Endothelial cell of umbilical vein (primary cell): ENCODE results near the gene NAA30. TPM values are rescaled to one million over a fixed set of nuclear protein-coding genes. Genes with fewer than 3 reads are reported as not detected.
"Not testable (repeated sequence)": the region's sequence is repeated elsewhere in the genome, so short reads cannot be mapped to it uniquely, and the experiment has no call there.

ENCODE experiments used
- Bru-seq: library from RNA; stranded (reverse); fragments of 400-500 nt; gene quantifications from one replicate; lab custom pipeline; 2021; lab: Mats Ljungman, UMichigan
- BruChase-seq, 2 experiments: library from RNA; stranded (reverse); fragments of 400-500 nt; gene quantifications; one replicate each; lab custom pipeline; 2021; lab: Mats Ljungman, UMichigan
- BruUV-seq: library from RNA; stranded (reverse); fragments of 400-500 nt; replicated peaks from 2 replicates; lab custom pipeline; 2021; lab: Mats Ljungman, UMichigan
- CTCF ChIA-PET: fragments of 300-600, 350-600 bp; sonication (Branson Sonifier 250); formaldehyde crosslinking; loops from one replicate; lab custom pipeline; 2021; ENCODE audit warnings: antibody characterized with exemption, inconsistent platforms; lab: Charles Lee
- POLR2A ChIA-PET: fragments of 300-600, 350-600 bp; sonication (Branson Sonifier 250); formaldehyde crosslinking; loops from one replicate; lab custom pipeline; 2021; ENCODE audit warnings: antibody characterized with exemption, inconsistent platforms; lab: Charles Lee
- DNase-seq: peaks from one replicate; pipeline ENCODE4 v3.0.0-alpha.2; 2011; ENCODE audit warnings: low read depth, low spot score
- FAIRE-seq: peaks from 2 replicates; lab custom pipeline; 2011; peaks lifted over from hg19 to GRCh38; lab: Jason Lieb, UNC
- H2AFZ ChIP-seq: 2 replicates; pipeline ENCODE4 v1.6.0; 2012; ENCODE audit warnings: low read depth, low read length, control low read depth, inconsistent platforms
- H3K27ac ChIP-seq: 2 replicates; pipeline ENCODE4 v1.5.1; 2011; ENCODE audit warnings: low read depth, mild to moderate bottlenecking, control low read depth, low read length, moderate library complexity; ENCODE audit not compliant: insufficient read depth
- H3K27me3 ChIP-seq, 2 experiments: 2 replicates each; pipeline versions ENCODE4 v1.6.0 to v1.6.1; 2011; ENCODE audit warnings: low read length in 2 of 2, mixed read lengths in 1 of 2; ENCODE audit not compliant: control insufficient read depth in 2 of 2, insufficient read depth in 2 of 2
- H3K36me3 ChIP-seq, 2 experiments: 2 replicates in 1 of 2; 3 replicates in 1 of 2; pipeline ENCODE4 v1.5.1; 2011; ENCODE audit warnings: low read length in 2 of 2, mild to moderate bottlenecking in 1 of 2, moderate library complexity in 1 of 2; ENCODE audit not compliant: control insufficient read depth in 2 of 2, insufficient read depth in 2 of 2; ENCODE audit errors: extremely low read depth in 1 of 2
- H3K4me1 ChIP-seq: 3 replicates; pipeline ENCODE4 v1.5.1; 2011; ENCODE audit warnings: mild to moderate bottlenecking, low read length; ENCODE audit not compliant: control insufficient read depth, insufficient read depth; ENCODE audit errors: extremely low read depth
- H3K4me2 ChIP-seq: 2 replicates; pipeline ENCODE4 v1.6.1; 2011; ENCODE audit warnings: low read length, control low read depth, mixed read lengths; ENCODE audit not compliant: insufficient read depth
- H3K4me3 ChIP-seq, 3 experiments: fragments of 200-600 bp in 1 of 3; sonication (generic), shearing (Covaris generic) in 1 of 3; replicated peaks in 1 of 3; 2 replicates each; pipeline ENCODE4 v1.5.1; 2011 to 2016; ENCODE audit warnings: control low read depth in 3 of 3, low read length in 3 of 3, mild to moderate bottlenecking in 2 of 3, inconsistent platforms in 1 of 3, low read depth in 1 of 3, moderate library complexity in 1 of 3; ENCODE audit not compliant: insufficient read depth in 1 of 3
- H3K79me2 ChIP-seq: 2 replicates; pipeline ENCODE4 v1.6.0; 2012; ENCODE audit warnings: low read length, inconsistent platforms; ENCODE audit not compliant: control insufficient read depth, insufficient read depth
- H3K9ac ChIP-seq: replicated peaks from 2 replicates; pipeline ENCODE3; 2011; ENCODE audit warnings: low read length, control low read depth; ENCODE audit not compliant: insufficient read depth; ENCODE audit errors: extremely low read depth
- H3K9me1 ChIP-seq: replicated peaks from 3 replicates; pipeline ENCODE4 v1.6.0; 2011; ENCODE audit warnings: mild to moderate bottlenecking, low read length; ENCODE audit not compliant: control insufficient read depth, insufficient read depth; ENCODE audit errors: extremely low read depth
- H3K9me3 ChIP-seq: replicated peaks from 2 replicates; pipeline ENCODE4 v1.5.1; 2012; ENCODE audit warnings: low read length, inconsistent platforms; ENCODE audit not compliant: control insufficient read depth, insufficient read depth
- H4K20me1 ChIP-seq: replicated peaks from 2 replicates; pipeline ENCODE3; 2011; ENCODE audit warnings: mild to moderate bottlenecking, low read length; ENCODE audit not compliant: control insufficient read depth, insufficient read depth; ENCODE audit errors: extremely low read depth
- CTCF ChIP-seq, 2 donors: IDR thresholded peaks; 1 replicate in 1 of 2; 2 replicates in 1 of 2; pipeline ENCODE4 v1.5.1; 2011; ENCODE audit warnings: low read length in 2 of 2, mild to moderate bottlenecking in 2 of 2, moderate library complexity in 2 of 2, control low read depth in 1 of 2, inconsistent platforms in 1 of 2, low read depth in 1 of 2; ENCODE audit not compliant: insufficient read depth in 1 of 2; ENCODE audit errors: extremely low read depth in 1 of 2
- EZH2 ChIP-seq: IDR thresholded peaks from 2 replicates; pipeline ENCODE4 v1.6.1; 2012; ENCODE audit warnings: borderline replicate concordance, low read depth, mild to moderate bottlenecking, moderate library complexity, low read length, inconsistent platforms; ENCODE audit not compliant: severe bottlenecking
- FOS ChIP-seq: IDR thresholded peaks from 2 replicates; pipeline ENCODE4 v1.6.1; 2011; ENCODE audit warnings: mild to moderate bottlenecking, low read length, moderate library complexity, borderline replicate concordance; ENCODE audit not compliant: insufficient read depth
- GATA2 ChIP-seq: IDR thresholded peaks from 2 replicates; pipeline ENCODE4 v1.7.0; 2011; ENCODE audit warnings: low read depth, mild to moderate bottlenecking, moderate library complexity, mixed read lengths, low read length; ENCODE audit not compliant: insufficient read length, insufficient read depth
- JUN ChIP-seq: IDR thresholded peaks from 2 replicates; pipeline ENCODE4 v1.6.1; 2011; ENCODE audit warnings: borderline replicate concordance, low read depth; ENCODE audit not compliant: insufficient read length, insufficient read depth
- MAX ChIP-seq: IDR thresholded peaks from 2 replicates; pipeline ENCODE4 v1.6.1; 2011; ENCODE audit not compliant: insufficient read depth, insufficient read length
- MYC ChIP-seq: IDR thresholded peaks from one replicate; pipeline ENCODE4 v1.6.1; 2011; ENCODE audit warnings: mild to moderate bottlenecking, low read depth, low read length
- POLR2A ChIP-seq: IDR thresholded peaks from 2 replicates; pipeline ENCODE4 v1.6.1; 2012; ENCODE audit warnings: low read depth, mild to moderate bottlenecking, control low read depth, low read length
- POLR2AphosphoS5 ChIP-seq: IDR thresholded peaks from 2 replicates; pipeline ENCODE4 v1.6.1; 2012; ENCODE audit warnings: low read depth, mild to moderate bottlenecking, control low read depth, low read length, moderate library complexity; ENCODE audit not compliant: insufficient read depth
- dilution Hi-C: fragments of 300-500 bp; cut with MboI; formaldehyde crosslinking; loops from one replicate; pipeline ENCODE4 v1.15.0; 2019; ENCODE audit warnings: low sequenced_read_pairs; ENCODE audit not compliant: extremely low pct_ligation_motif_present
- intact Hi-C: fragments of 100-400 bp; cut with micrococcal nuclease; formaldehyde crosslinking; loops from one replicate; pipeline ENCODE4 v1.10.0; 2022
- long read RNA-seq: library from polyadenylated mRNA; stranded (forward); transcript quantifications from one replicate; pipeline ENCODE4 v2.0.0, GENCODE V29; 2021
- polyA minus RNA-seq, 3 experiments: library from RNA; depleted of rRNA, polyadenylated mRNA; stranded (reverse); fragments of >200 nt; gene quantifications; 1 replicate in 1 of 3; 2 replicates in 2 of 3; pipeline ENCODE4 v1.2.3, GENCODE V29; 2011
- polyA plus RNA-seq, 4 experiments: library from polyadenylated mRNA; depleted of rRNA in 3 of 4; stranded (reverse) in 3 of 4; unstranded in 1 of 4; fragments of >200 nt; gene quantifications; 2 replicates each; pipeline versions ENCODE4 v1.2.1 to v1.2.3, GENCODE V29; 2011 to 2012; ENCODE audit warnings: missing spikeins in 1 of 4
- total RNA-seq: library from RNA; stranded (reverse); gene quantifications from 2 replicates; pipeline ENCODE4 v1.2.3, GENCODE V29; 2021

Gene NAA30
- total RNA-seq: 21.8 and 22.1 TPM in 2 replicates
- 4.8 and 5.4 TPM in 2 replicates for polyA plus RNA-seq
- 6.0 and 6.8 TPM in 2 replicates for polyA plus RNA-seq (2011; cell fraction: cytosol; rRNA removed)
- 5.8 and 6.3 TPM in 2 replicates for polyA plus RNA-seq (2011; cell fraction: nucleus; rRNA removed)
- 13.9 and 20.8 TPM in 2 replicates for polyA plus RNA-seq (2012)
- 29.1 and 30.5 TPM in 2 replicates for polyA minus RNA-seq
- polyA minus RNA-seq (2011; cell fraction: cytosol; rRNA and poly(A)+ RNA removed): 12.7 TPM
- polyA minus RNA-seq (2011; cell fraction: nucleus; rRNA and poly(A)+ RNA removed): 13.0 and 21.2 TPM in 2 replicates
- Bru-seq, nascent RNA: percentile 94 among the genes with signal in this experiment
- percentile 84 among the genes with signal in this experiment for BruChase-seq, experiment 1, labeled RNA remaining after a 6-hour chase
- BruChase-seq, experiment 2, labeled RNA remaining after a 2-hour chase: percentile 97 among the genes with signal in this experiment
- long read RNA-seq, full-length matches to known transcripts: 94 of 118 reads
- long read RNA-seq, partial matches to known transcripts: 13 of 118 reads
- long read RNA-seq, other reads (novel, unspliced or antisense): 11 of 118 reads

GRCh38 chr14:57390037-57390805 is at the start of gene NAA30:
Gene NAA30, plus strand, starts transcription at chr14:57390586. Its CDS starts 372 bp downstream, at chr14:57390958.
- POLR2A ChIA-PET: interaction anchor here (1.0 to 1.2 kb wide), 2 partner anchors 27 to 121 kb away, joined by 3 to 5 read pairs; partner anchors contain the start of genes AP5M1 and EXOC5
- peaks cover 3% of the 10 kb centered on the region for H4K20me1 ChIP-seq
- peak within 1 kb of the TSS; percentile 36 to 95 (median 94) for H3K4me3 ChIP-seq
- peaks cover 20% of the 10 kb centered on the region for H3K4me1 ChIP-seq
- H3K79me2 ChIP-seq: peaks cover 44% of the 10 kb centered on the region
- DNase-seq: peak; percentile 92
- CTCF ChIA-PET: interaction anchor here (0.6 to 2.6 kb wide), 10 partner anchors 8 to 908 kb away, joined by 3 to 11 read pairs (median 4); partner anchors contain the start of genes AP5M1 and EXOC5
- H3K27me3 ChIP-seq: no peaks in the 10 kb centered on the region
- H3K4me2 ChIP-seq: peak within 1 kb of the TSS; percentile 94
- FAIRE-seq: peak; percentile 86
- peaks cover 0 to 2% of the 10 kb centered on the region in 2 experiments for H3K36me3 ChIP-seq
- dilution Hi-C loops (no loop called here), intact Hi-C loops (loop anchor here (1.0 to 10.0 kb wide), 6 partner anchors 8 to 815 kb away; partner anchors contain the start of genes AP5M1, EXOC5 and TMEM260)
- H3K9me3 ChIP-seq: no peaks in the 10 kb centered on the region
- H3K9me1 ChIP-seq: no peaks in the 10 kb centered on the region
- TF ChIP-seq MYC (peak; percentile 39), FOS (no peak), CTCF (IDR thresholded peaks at IDR 0.05; ENCODE audit: extremely low read depth in 1 of 2, insufficient read depth in 1 of 2, low read depth in 1 of 2, low read length in 2 of 2) (no peak), MAX (no peak), EZH2 (no peak), POLR2AphosphoS5 (peak; percentile 72), GATA2 (no peak), POLR2A (peak; percentile 13), JUN (no peak)
- peak within 1 kb of the TSS; percentile 62 for H3K9ac ChIP-seq
- peak within 1 kb of the TSS; percentile 87 for H2AFZ ChIP-seq
- peak within 1 kb of the TSS; percentile 56 for H3K27ac ChIP-seq
- BruUV-seq: no TSS peak

GRCh38 chr14:57343545-57344297 is 46.7 kb upstream of the NAA30 start:
- BruUV-seq, H3K4me2 ChIP-seq, H3K9me1 ChIP-seq, H3K9me3 ChIP-seq, H3K4me3 ChIP-seq, DNase-seq, CTCF ChIA-PET, H3K9ac ChIP-seq, H3K27me3 ChIP-seq, FAIRE-seq, dilution Hi-C loops, intact Hi-C loops, H4K20me1 ChIP-seq, H3K27ac ChIP-seq, H2AFZ ChIP-seq, H3K4me1 ChIP-seq, H3K79me2 ChIP-seq, POLR2A ChIA-PET, H3K36me3 ChIP-seq: not testable (repeated sequence)
